Astrocyte (in vitro differentiated cells and primary cell): ENCODE data around the gene RBP4.

Experiments used
- EZH2 ChIP-seq: IDR thresholded peaks from 2 replicates; pipeline ENCODE4 v1.6.1; 2012; ENCODE audit warnings: mild to moderate bottlenecking, low read length, inconsistent platforms; ENCODE audit not compliant: insufficient read depth
- TF ChIP-seq, protein P1 (sequence below): IDR thresholded peaks from 2 replicates; pipeline ENCODE4 v1.5.1; 2011; ENCODE audit warnings: low read depth, mild to moderate bottlenecking, inconsistent platforms, low read length, moderate library complexity; ENCODE audit not compliant: insufficient read depth

DNA sequence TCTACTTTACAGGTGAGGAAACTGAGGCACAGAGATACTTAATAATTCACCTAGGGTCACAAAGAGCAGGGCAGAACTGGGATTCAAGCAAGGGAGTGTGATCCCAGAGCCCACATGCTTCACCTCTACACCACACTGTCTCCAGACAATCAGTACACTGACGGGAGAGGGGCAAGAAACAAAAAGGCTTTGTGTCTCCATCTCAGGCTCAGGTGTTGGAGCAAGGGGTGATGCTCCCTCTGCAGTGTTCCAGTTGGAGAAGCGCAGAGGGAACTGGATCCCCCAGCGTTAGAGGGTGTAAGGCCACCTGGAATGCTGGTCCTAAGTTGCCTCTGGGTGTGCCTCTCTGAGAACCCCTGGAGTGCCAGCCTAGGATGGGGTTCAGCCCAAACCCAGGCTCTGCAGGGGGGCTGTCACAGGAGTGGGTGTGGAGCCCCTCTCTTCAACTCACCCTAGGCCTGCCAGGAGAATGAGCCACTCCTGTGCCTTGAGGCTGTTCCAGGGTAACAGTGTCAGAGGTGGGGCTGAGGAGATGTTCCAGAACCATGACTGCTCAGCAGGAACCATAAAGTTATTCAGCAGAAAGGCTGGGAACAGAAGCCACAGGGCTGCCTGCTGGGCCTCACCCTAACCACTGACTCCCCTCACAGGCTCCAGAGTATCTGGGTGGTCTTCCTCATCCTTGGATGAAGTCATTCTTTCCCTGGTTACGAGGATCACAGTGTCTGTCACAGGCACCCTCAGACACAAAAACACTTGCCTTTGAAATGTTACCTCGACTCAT is 5.5 kb downstream of the RBP4 start:
- TF ChIP-seq, protein P1, sequence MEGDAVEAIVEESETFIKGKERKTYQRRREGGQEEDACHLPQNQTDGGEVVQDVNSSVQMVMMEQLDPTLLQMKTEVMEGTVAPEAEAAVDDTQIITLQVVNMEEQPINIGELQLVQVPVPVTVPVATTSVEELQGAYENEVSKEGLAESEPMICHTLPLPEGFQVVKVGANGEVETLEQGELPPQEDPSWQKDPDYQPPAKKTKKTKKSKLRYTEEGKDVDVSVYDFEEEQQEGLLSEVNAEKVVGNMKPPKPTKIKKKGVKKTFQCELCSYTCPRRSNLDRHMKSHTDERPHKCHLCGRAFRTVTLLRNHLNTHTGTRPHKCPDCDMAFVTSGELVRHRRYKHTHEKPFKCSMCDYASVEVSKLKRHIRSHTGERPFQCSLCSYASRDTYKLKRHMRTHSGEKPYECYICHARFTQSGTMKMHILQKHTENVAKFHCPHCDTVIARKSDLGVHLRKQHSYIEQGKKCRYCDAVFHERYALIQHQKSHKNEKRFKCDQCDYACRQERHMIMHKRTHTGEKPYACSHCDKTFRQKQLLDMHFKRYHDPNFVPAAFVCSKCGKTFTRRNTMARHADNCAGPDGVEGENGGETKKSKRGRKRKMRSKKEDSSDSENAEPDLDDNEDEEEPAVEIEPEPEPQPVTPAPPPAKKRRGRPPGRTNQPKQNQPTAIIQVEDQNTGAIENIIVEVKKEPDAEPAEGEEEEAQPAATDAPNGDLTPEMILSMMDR, result no peak
- no peak for TF ChIP-seq EZH2
